IMR-90 (cell line): ENCODE measurements around the gene TMED6. TPM values are rescaled to one million over a fixed set of nuclear protein-coding genes. Genes with fewer than 3 reads are reported as not detected.

ENCODE experiments used
- ATAC-seq: fragments of 200-7000 bp; cut with Tn5 transposase; 2 replicates; pipeline ENCODE4 v1.9.1; 2020; ENCODE audit warnings: low read depth, mild to moderate bottlenecking, moderate library complexity
- BruUV-seq: library from RNA; stranded (reverse); fragments of 400-500 nt; replicated peaks from 2 replicates; lab custom pipeline; 2021; lab: Mats Ljungman, UMichigan
- CTCF ChIA-PET: fragments of 300-600 bp; formaldehyde crosslinking; extraction: SDS; loops from one replicate; lab custom pipeline; 2021; ENCODE audit warnings: antibody characterized with exemption; lab: Yijun Ruan, JAX
- POLR2A ChIA-PET: fragments of 300-600 bp; sonication (Branson Sonifier 250); formaldehyde crosslinking; loops from one replicate; lab custom pipeline; 2022; ENCODE audit warnings: antibody characterized with exemption; ENCODE audit not compliant: unreplicated experiment; lab: Charles Lee
- DNase-seq: peaks from one replicate; pipeline ENCODE4 v3.0.0; 2013
- H2AFZ ChIP-seq: replicated peaks from 2 replicates; pipeline ENCODE3; 2013; ENCODE audit warnings: low read length, mild to moderate bottlenecking; ENCODE audit not compliant: poor library complexity
- H2AK5ac ChIP-seq: 2 replicates; pipeline ENCODE4 v1.6.1; 2013; ENCODE audit warnings: low read depth, low read length, inconsistent platforms
- H2AK9ac ChIP-seq: replicated peaks from 2 replicates; pipeline ENCODE3; 2013; ENCODE audit warnings: mild to moderate bottlenecking, low read depth, low read length, moderate library complexity; ENCODE audit not compliant: poor library complexity
- H2BK120ac ChIP-seq: 2 replicates; pipeline ENCODE4 v1.6.1; 2013; ENCODE audit warnings: low read depth, low read length, inconsistent platforms
- H2BK15ac ChIP-seq: 3 replicates; pipeline ENCODE4 v1.6.1; 2013; ENCODE audit warnings: low read depth, low read length, inconsistent platforms
- H2BK20ac ChIP-seq: 2 replicates; pipeline ENCODE4 v1.6.1; 2013; ENCODE audit warnings: low read depth, mild to moderate bottlenecking, inconsistent platforms, low read length, moderate library complexity
- H2BK5ac ChIP-seq: 2 replicates; pipeline ENCODE4 v1.6.1; 2013; ENCODE audit warnings: mild to moderate bottlenecking, low read depth, low read length, inconsistent platforms; ENCODE audit not compliant: poor library complexity, severe bottlenecking
- H3K14ac ChIP-seq: replicated peaks from 2 replicates; pipeline ENCODE4 v1.6.1; 2013; ENCODE audit warnings: low read depth, low read length, inconsistent platforms
- H3K18ac ChIP-seq: 2 replicates; pipeline ENCODE4 v1.6.1; 2013; ENCODE audit warnings: low read depth, low read length, control low read depth
- H3K23ac ChIP-seq: 2 replicates; pipeline ENCODE4 v1.6.1; 2013; ENCODE audit warnings: low read depth, low read length, inconsistent platforms
- H3K27ac ChIP-seq: 2 replicates; pipeline ENCODE4 v1.5.1; 2013; ENCODE audit warnings: mild to moderate bottlenecking, control low read depth, low read length; ENCODE audit not compliant: insufficient read depth
- H3K27me3 ChIP-seq: 2 replicates; pipeline ENCODE4 v1.6.1; 2013; ENCODE audit warnings: low read length; ENCODE audit not compliant: control insufficient read depth, insufficient read depth
- H3K36me3 ChIP-seq: 2 replicates; pipeline ENCODE4 v1.6.1; 2013; ENCODE audit warnings: low read length, mixed read lengths; ENCODE audit not compliant: control insufficient read depth, insufficient read depth
- H3K4ac ChIP-seq: 2 replicates; pipeline ENCODE4 v1.6.1; 2013; ENCODE audit warnings: low read depth, low read length, inconsistent platforms
- H3K4me1 ChIP-seq: 2 replicates; pipeline ENCODE4 v1.6.1; 2013; ENCODE audit warnings: low read length, mixed read lengths; ENCODE audit not compliant: control insufficient read depth, insufficient read depth
- H3K4me2 ChIP-seq: 2 replicates; pipeline ENCODE4 v1.6.1; 2013; ENCODE audit warnings: low read depth, mild to moderate bottlenecking, control low read depth, low read length, moderate library complexity
- H3K4me3 ChIP-seq: 2 replicates; pipeline ENCODE4 v1.5.1; 2013; ENCODE audit warnings: low read depth, mild to moderate bottlenecking, control low read depth, low read length, moderate library complexity; ENCODE audit not compliant: insufficient read depth
- H3K56ac ChIP-seq: 2 replicates; pipeline ENCODE4 v1.6.1; 2013; ENCODE audit warnings: low read length, inconsistent platforms; ENCODE audit not compliant: insufficient read depth; ENCODE audit errors: extremely low read depth
- H3K79me1 ChIP-seq, 2 experiments: 2 replicates each; pipeline ENCODE4 v1.6.1; 2013; ENCODE audit warnings: low read length in 2 of 2, inconsistent platforms in 1 of 2, low read depth in 1 of 2
- H3K9ac ChIP-seq: 2 replicates; pipeline ENCODE4 v1.6.1; 2013; ENCODE audit warnings: low read depth, low read length, control low read depth
- H3K9me1 ChIP-seq: 2 replicates; pipeline ENCODE4 v1.6.1; 2013; ENCODE audit warnings: low read length, inconsistent platforms; ENCODE audit not compliant: insufficient read depth
- H3K9me3 ChIP-seq: 2 replicates; pipeline ENCODE4 v1.6.1; 2013; ENCODE audit warnings: low read length; ENCODE audit not compliant: control insufficient read depth, insufficient read depth
- H4K20me1 ChIP-seq: 2 replicates; pipeline ENCODE4 v1.6.1; 2013; ENCODE audit warnings: low read length, inconsistent platforms; ENCODE audit not compliant: insufficient read depth
- H4K5ac ChIP-seq: 2 replicates; pipeline ENCODE4 v1.6.1; 2013; ENCODE audit warnings: mild to moderate bottlenecking, low read depth, low read length, control low read depth
- H4K8ac ChIP-seq, 2 experiments: 2 replicates each; pipeline ENCODE4 v1.6.1; 2013; ENCODE audit warnings: low read depth in 2 of 2, low read length in 2 of 2, control low read depth in 1 of 2, inconsistent platforms in 1 of 2
- H4K91ac ChIP-seq: 2 replicates; pipeline ENCODE4 v1.6.1; 2013; ENCODE audit warnings: low read depth, low read length, inconsistent platforms; ENCODE audit not compliant: insufficient read depth
- BHLHE40 ChIP-seq: fragments of 150-350 bp; IDR thresholded peaks from 2 replicates; pipeline ENCODE4 v1.6.1; 2016; ENCODE audit warnings: mild to moderate bottlenecking, low read depth, low read length
- CEBPB ChIP-seq: IDR thresholded peaks from 2 replicates; pipeline ENCODE4 v1.6.1; 2012; ENCODE audit warnings: low read depth, low read length, improper control_type of control experiment
- CTCF ChIP-seq: conservative IDR thresholded peaks from 2 replicates; pipeline ENCODE4 v1.5.1; 2012; ENCODE audit warnings: mild to moderate bottlenecking, low read depth, low read length, improper control_type of control experiment
- ELK1 ChIP-seq: fragments of 150-350 bp; IDR thresholded peaks from 2 replicates; pipeline ENCODE4 v1.6.1; 2016; ENCODE audit warnings: low read depth, mild to moderate bottlenecking, low read length, moderate library complexity, borderline replicate concordance
- FOS ChIP-seq: fragments of 150-350 bp; IDR thresholded peaks from 2 replicates; pipeline ENCODE4 v1.6.1; 2016; ENCODE audit warnings: low read depth, low read length
- MAFK ChIP-seq: IDR thresholded peaks from 2 replicates; pipeline ENCODE4 v1.6.1; 2012; ENCODE audit warnings: low read depth, low read length, improper control_type of control experiment
- NFE2L2 ChIP-seq: fragments of 150-350 bp; IDR thresholded peaks from 2 replicates; pipeline ENCODE4 v1.6.1; 2016; ENCODE audit warnings: low read depth, mild to moderate bottlenecking, low read length
- RCOR1 ChIP-seq: IDR thresholded peaks from 2 replicates; pipeline ENCODE4 v1.6.1; 2012; ENCODE audit warnings: mild to moderate bottlenecking, low read length, improper control_type of control experiment; ENCODE audit not compliant: insufficient replicate concordance
- RFX5 ChIP-seq: IDR thresholded peaks from 2 replicates; pipeline ENCODE4 v1.8.0; 2012; ENCODE audit warnings: low read depth, mild to moderate bottlenecking, low read length, moderate library complexity
- USF2 ChIP-seq: fragments of 150-350 bp; IDR thresholded peaks from 2 replicates; pipeline ENCODE4 v1.6.1; 2017; ENCODE audit warnings: mild to moderate bottlenecking, antibody characterized with exemption, low read length, low read depth
- WGBS, 2 experiments: methylation state at CpG; one replicate each; pipeline versions ENCODE4 v1.1.5 to v1.1.7; 2013; ENCODE audit warnings: missing lambda C conversion rate in 2 of 2; ENCODE audit not compliant: insufficient read length in 1 of 2; ENCODE audit errors: extremely low coverage in 2 of 2; 5-methylcytosine and 5-hydroxymethylcytosine counted together
- dilution Hi-C: fragments of 300-500 bp; cut with HindIII; formaldehyde crosslinking; loops from one replicate; pipeline ENCODE4 v1.14.3; 2018; ENCODE audit warnings: low sequenced_read_pairs; ENCODE audit not compliant: unreplicated experiment
- in situ Hi-C: fragments of 300-500 bp; cut with MboI; formaldehyde crosslinking; loops from 3 replicates; pipeline ENCODE4 v1.14.3; 2019; ENCODE audit warnings: low sequenced_read_pairs, inconsistent platforms, mixed read lengths
- intact Hi-C: fragments of 100-400 bp; cut with micrococcal nuclease; formaldehyde crosslinking; loops from 2 replicates; pipeline ENCODE4 v1.10.0; 2022
- polyA plus RNA-seq, 3 experiments: library from polyadenylated mRNA; depleted of rRNA; stranded (reverse); fragments of >200 nt; gene quantifications; 2 replicates each; pipeline ENCODE4 v1.2.3, GENCODE V29; 2012; ENCODE audit warnings: low replicate concordance in 1 of 3
- total RNA-seq: library from RNA; depleted of rRNA; stranded (reverse); fragments of >200 nt; gene quantifications from 2 replicates; pipeline ENCODE4 v1.2.3, GENCODE V29; 2012

TMED6 gene
- total and polyA plus RNA-seq, 2 of the 4 experiments (the other 2 are of a cell fraction), result 0.10 TPM; not detected in 1

GRCh38 chr16:69323415-69323814 is 28.2 kb downstream of the TMED6 start:
- Histone ChIP-seq H2BK5ac (no peak overlapping the region), H3K9ac (no peak overlapping the region), H3K23ac (no peak overlapping the region), H4K20me1 (peaks cover 58% of the 10 kb centered on the region), H2AFZ (no peak overlapping the region), H4K91ac (no peak overlapping the region), H2BK120ac (no peak overlapping the region), H3K9me1 (peaks cover 13% of the 10 kb centered on the region), H2BK20ac (no peak overlapping the region), H3K4me1 (peaks cover 2% of the 10 kb centered on the region), H2AK9ac (peak overlapping the region; percentile 13), H4K8ac (no peak overlapping the region), H3K18ac (no peak overlapping the region), H3K56ac (no peak overlapping the region), H3K9me3 (no peaks in the 10 kb centered on the region), H3K79me1 (peaks cover 34 to 83% of the 10 kb centered on the region in 2 experiments), H3K14ac (no peak overlapping the region), H3K4ac (no peak overlapping the region), H3K36me3 (peaks cover 75% of the 10 kb centered on the region), H3K4me3 (no peak overlapping the region), H4K5ac (no peak overlapping the region), H2AK5ac (no peak overlapping the region), H3K4me2 (no peak overlapping the region), H3K27ac (no peak overlapping the region), H3K27me3 (no peaks in the 10 kb centered on the region), H2BK15ac (no peak overlapping the region)
- ChIA-PET POLR2A (no interaction called here), CTCF (no interaction called here)
- ATAC-seq, result no peak
- BruUV-seq, result no TSS peak
- in situ Hi-C loops, result no loop called here
- TF ChIP-seq CEBPB (no peak), ELK1 (no peak), RFX5 (no peak), CTCF (no peak), USF2 (no peak), NFE2L2 (no peak), MAFK (no peak), RCOR1 (no peak), FOS (no peak), BHLHE40 (no peak)
- intact Hi-C loops, result no loop called here
- dilution Hi-C loops, result no loop called here
- no peak for DNase-seq
- WGBS, 2 experiments, result 97% methylated on average over 7 of the region's 14 CpGs; no CpG with 5 or more reads in 1 of the 2 experiments
